ENCODE results near the gene PTPRG.

The PTPRG gene

GRCh38 chr3:61948699-61949305, 387.4 kb downstream of the PTPRG start:
- no peak overlapping the region for H3K4me3 ChIP-seq (ENCODE audit: low read depth, low read length)
- TF ChIP-seq CTCF (IDR thresholded peaks at IDR 0.05; ENCODE audit: low read depth, low read length, missing control alignments): no peak
- in situ Hi-C loops (cut with HindIII; ENCODE audit: low sequenced_read_pairs): loop anchor here (5.0 kb wide), 1 partner anchor 48 kb away; no protein-coding TSS in a partner anchor
- no peak for DNase-seq (ENCODE audit: low read depth)

DNA sequence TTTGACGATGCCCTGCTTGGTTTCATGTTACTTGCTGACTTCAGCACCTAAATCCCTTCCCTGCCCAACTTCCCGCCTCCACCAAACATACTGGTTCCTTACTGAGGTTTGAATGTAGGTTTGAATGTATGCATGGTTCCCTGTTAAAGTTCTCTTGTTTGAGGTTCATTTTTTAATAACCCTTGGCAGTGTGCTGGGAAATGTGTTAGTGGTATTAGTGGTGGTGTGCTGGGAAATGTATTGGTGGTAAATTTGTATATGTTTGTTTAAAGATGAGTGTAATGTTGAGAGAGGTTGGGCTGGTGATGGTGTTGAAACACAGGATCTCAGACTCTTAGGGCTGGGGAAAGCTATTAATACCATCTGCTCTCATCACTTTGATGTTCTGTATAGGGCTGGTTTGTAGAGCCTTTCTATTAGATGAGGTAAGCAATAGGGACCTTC, 392.7 kb downstream of the PTPRG start:
- DNase-seq (ENCODE audit: low read depth): no peak
- no peak overlapping the region for H3K4me3 ChIP-seq (ENCODE audit: low read depth, low read length)
- in situ Hi-C loops (cut with HindIII; ENCODE audit: low sequenced_read_pairs): no loop called here
- no peak for TF ChIP-seq CTCF (IDR thresholded peaks at IDR 0.05; ENCODE audit: low read depth, low read length, missing control alignments)

DNA sequence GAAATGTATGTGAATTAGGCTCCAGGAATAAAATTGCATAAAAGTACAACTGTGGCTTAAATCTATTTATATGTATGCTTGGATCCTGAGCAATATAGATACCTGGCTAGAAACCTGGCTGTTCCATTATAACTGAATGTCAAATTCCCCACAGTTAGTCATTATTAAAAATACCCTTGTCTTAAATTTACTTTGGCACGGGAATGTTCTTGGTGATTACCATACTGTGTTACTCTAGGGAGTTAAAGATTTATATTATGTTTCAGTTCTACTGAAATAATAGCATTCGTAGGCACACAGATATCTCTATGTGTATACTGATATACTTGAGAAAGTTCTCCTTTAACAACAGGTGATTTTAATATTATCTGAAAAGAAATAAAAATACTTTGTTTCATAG, 394.1 kb downstream of the PTPRG start:
- TF ChIP-seq CTCF (IDR thresholded peaks at IDR 0.05; ENCODE audit: low read depth, low read length, missing control alignments): no peak
- H3K4me3 ChIP-seq (ENCODE audit: low read depth, low read length): no peak overlapping the region
- no peak for DNase-seq (ENCODE audit: low read depth)
- in situ Hi-C loops (cut with HindIII; ENCODE audit: low sequenced_read_pairs): no loop called here

GRCh38 chr3:61956236-61956635, 394.9 kb downstream of the PTPRG start:
- in situ Hi-C loops (cut with HindIII; ENCODE audit: low sequenced_read_pairs): no loop called here
- TF ChIP-seq CTCF (IDR thresholded peaks at IDR 0.05; ENCODE audit: low read depth, low read length, missing control alignments): no peak
- H3K4me3 ChIP-seq (ENCODE audit: low read depth, low read length): no peak overlapping the region
- DNase-seq (ENCODE audit: low read depth): peak; percentile 20

DNA sequence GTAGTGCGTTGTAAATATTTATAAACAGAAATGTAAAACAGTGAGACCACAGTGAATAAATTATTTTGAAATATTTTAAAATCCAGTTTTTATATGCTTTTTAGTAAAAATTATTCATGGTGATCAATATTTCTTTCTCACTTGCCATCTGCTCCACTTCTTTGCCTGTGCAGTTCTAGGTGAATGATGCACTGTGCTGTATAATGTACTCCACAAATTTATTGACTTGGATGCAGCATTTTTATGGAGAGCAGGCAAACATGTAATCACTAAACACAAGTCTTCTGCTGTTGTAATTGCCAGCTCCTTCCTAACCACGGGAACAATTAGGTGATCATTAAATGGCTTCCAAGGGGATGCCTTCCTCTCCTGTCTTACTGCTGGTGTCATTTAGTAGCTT, 395.9 kb downstream of the PTPRG start:
- in situ Hi-C loops (cut with HindIII; ENCODE audit: low sequenced_read_pairs): no loop called here
- no peak for TF ChIP-seq CTCF (IDR thresholded peaks at IDR 0.05; ENCODE audit: low read depth, low read length, missing control alignments)
- no peak overlapping the region for H3K4me3 ChIP-seq (ENCODE audit: low read depth, low read length)
- DNase-seq (ENCODE audit: low read depth): no peak

DNA sequence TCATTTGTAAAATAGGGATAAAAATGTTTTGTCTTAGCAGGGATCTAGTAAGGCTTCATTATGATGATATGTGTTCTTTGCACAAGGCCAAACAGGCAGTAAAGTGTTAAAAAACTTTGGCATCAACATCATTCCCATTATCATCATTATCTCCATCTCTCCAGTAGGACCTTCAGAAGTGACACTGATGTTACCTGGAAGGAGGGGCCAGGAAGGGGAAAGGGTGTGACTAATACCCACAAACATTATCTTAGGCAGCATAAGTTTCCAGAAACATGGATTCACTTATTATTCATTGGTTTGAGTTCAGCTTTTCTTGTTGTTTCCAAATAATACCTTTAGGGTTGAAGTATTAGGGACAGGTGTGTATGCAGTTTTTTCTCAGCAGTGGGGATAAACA, 399.6 kb downstream of the PTPRG start:
- in situ Hi-C loops (cut with HindIII; ENCODE audit: low sequenced_read_pairs): no loop called here
- no peak for DNase-seq (ENCODE audit: low read depth)
- H3K4me3 ChIP-seq (ENCODE audit: low read depth, low read length): no peak overlapping the region
- no peak for TF ChIP-seq CTCF (IDR thresholded peaks at IDR 0.05; ENCODE audit: low read depth, low read length, missing control alignments)

All from astrocyte of the cerebellum (primary cell).